Ectodermal cell (in vitro differentiated cells): ENCODE data around the gene CBLC. TPM values are rescaled to one million over a fixed set of nuclear protein-coding genes. Genes with fewer than 3 reads are reported as not detected.

Source experiments
- H3K27ac ChIP-seq: 2 replicates; pipeline ENCODE4 v1.7.0; 2013; ENCODE audit warnings: mild to moderate bottlenecking, low read depth, low read length; ENCODE audit not compliant: insufficient read depth, poor library complexity, severe bottlenecking
- H3K27me3 ChIP-seq: 2 replicates; pipeline ENCODE4 v1.7.0; 2013; ENCODE audit warnings: mild to moderate bottlenecking, low read length; ENCODE audit not compliant: insufficient read depth, control insufficient read depth, poor library complexity, severe bottlenecking
- H3K36me3 ChIP-seq: one replicate; pipeline ENCODE4 v1.7.0; 2013; ENCODE audit warnings: low read length; ENCODE audit not compliant: control insufficient read depth, insufficient read depth
- H3K4me1 ChIP-seq: one replicate; pipeline ENCODE4 v1.7.0; 2013; ENCODE audit warnings: low read length; ENCODE audit not compliant: control insufficient read depth, insufficient read depth
- H3K4me3 ChIP-seq: 2 replicates; pipeline ENCODE4 v1.7.0; 2013; ENCODE audit warnings: low read depth, low read length, control low read depth; ENCODE audit not compliant: insufficient read depth
- H3K9me3 ChIP-seq: 2 replicates; pipeline ENCODE4 v1.7.0; 2013; ENCODE audit warnings: mild to moderate bottlenecking, low read length, moderate library complexity; ENCODE audit not compliant: control insufficient read depth
- WGBS, 2 experiments: methylation state at CpG; one replicate each; pipeline ENCODE4 v1.1.7; 2013; ENCODE audit warnings: missing lambda C conversion rate in 2 of 2; 5-methylcytosine and 5-hydroxymethylcytosine counted together
- polyA plus RNA-seq, 4 experiments: library from polyadenylated mRNA; stranded (reverse); fragments of 50-300 nt; gene quantifications; one replicate each; pipeline ENCODE4 v1.2.3, GENCODE V29; 2013

CBLC gene, protein sequence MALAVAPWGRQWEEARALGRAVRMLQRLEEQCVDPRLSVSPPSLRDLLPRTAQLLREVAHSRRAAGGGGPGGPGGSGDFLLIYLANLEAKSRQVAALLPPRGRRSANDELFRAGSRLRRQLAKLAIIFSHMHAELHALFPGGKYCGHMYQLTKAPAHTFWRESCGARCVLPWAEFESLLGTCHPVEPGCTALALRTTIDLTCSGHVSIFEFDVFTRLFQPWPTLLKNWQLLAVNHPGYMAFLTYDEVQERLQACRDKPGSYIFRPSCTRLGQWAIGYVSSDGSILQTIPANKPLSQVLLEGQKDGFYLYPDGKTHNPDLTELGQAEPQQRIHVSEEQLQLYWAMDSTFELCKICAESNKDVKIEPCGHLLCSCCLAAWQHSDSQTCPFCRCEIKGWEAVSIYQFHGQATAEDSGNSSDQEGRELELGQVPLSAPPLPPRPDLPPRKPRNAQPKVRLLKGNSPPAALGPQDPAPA
- 0.26 TPM for polyA plus RNA-seq (2013, experiment 1 of 4)
- polyA plus RNA-seq (2013, experiment 2 of 4) = 0.66 TPM
- polyA plus RNA-seq (2013, experiment 3 of 4) = 0.75 TPM
- polyA plus RNA-seq (2013, experiment 4 of 4) = 0.81 TPM

DNA sequence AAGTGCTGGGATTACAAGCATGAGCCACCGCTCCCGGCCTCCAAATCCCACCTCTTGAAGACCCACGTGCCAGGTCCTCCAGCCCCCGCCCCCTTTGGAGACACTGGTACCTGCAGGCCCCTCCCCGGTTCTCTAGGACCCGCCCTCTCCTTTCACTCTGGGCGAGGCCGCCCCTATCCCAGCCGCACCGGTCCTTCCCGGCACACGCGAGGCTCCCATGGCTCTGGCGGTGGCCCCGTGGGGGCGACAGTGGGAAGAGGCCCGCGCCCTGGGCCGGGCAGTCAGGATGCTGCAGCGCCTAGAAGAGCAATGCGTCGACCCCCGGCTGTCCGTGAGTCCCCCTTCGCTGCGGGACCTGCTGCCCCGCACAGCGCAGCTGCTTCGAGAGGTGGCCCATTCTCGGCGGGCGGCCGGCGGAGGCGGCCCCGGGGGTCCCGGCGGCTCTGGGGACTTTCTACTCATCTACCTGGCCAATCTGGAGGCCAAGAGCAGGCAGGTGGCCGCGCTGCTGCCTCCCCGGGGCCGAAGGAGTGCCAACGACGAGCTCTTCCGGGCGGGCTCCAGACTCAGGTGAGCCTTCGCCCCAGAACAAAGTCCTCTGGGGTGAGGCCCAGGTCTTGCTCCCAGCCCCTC lies at the start of gene CBLC:
CBLC (plus strand) TSS at position 176 of the 633 bp plus-strand sequence; CDS start at position 218, 42 bp downstream.
- no peaks in the 10 kb centered on the region for H3K9me3 ChIP-seq
- no peaks in the 10 kb centered on the region for H3K36me3 ChIP-seq
- H3K4me3 ChIP-seq = peak within 1 kb of the TSS; percentile 12
- H3K27me3 ChIP-seq = peaks cover 12% of the 10 kb centered on the region
- no peak within 1 kb of the TSS for H3K27ac ChIP-seq
- no peaks in the 10 kb centered on the region for H3K4me1 ChIP-seq
- WGBS, 2 experiments = 6 to 7% methylated on average over 47 of the region's 47 CpGs

DNA sequence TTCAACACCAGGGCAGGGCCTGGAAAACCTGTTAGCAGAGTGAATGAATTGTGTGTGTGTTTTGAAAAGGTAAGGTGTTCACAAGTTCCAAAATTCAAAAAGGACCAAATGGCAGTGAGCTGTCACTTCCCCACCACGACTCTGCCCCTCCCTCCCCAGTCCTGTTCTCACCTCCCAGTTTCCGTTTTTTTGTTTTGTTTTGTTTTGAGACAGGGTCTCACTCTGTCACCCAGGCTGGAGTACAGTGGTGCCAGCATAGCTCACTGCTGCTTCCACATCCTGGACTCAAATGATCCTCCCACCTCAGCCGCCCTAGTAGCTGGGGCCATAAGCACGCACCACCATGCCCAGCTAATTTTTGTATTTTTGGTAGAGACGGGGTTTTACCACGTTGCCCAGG lies 49.5 kb upstream of the CBLC start:
- Histone ChIP-seq H3K4me1 (no peaks in the 10 kb centered on the region), H3K27ac (no peak overlapping the region), H3K9me3 (no peaks in the 10 kb centered on the region), H3K36me3 (no peaks in the 10 kb centered on the region), H3K4me3 (no peak overlapping the region), H3K27me3 (no peaks in the 10 kb centered on the region)
- WGBS, 2 experiments = 78 to 83% methylated on average over 6 of the region's 6 CpGs

DNA sequence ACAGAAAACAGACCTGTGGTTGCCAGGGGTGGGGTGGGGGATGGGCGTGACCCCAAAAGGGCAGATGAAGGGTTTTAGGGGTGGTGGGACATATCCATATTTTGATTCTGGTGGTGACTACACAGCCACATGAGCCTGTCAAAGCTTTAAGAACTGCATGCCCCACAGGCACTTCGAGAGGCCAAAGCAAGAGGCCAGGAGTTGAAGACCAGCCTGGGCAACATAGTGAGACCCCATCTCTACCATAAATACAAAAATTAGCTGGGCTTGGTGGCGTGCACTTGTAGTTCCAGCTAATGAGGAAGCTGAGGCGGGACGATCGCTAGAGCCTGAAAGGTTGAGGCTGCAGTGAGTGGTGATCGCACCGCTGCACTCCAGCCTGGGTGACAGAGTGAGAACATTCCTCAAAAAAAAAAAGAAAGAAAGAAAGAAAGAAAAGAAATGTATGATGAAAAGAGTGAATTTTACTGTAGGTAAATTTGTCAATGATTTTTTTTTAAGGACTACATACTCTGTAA lies 48.1 kb upstream of the CBLC start:
- Histone ChIP-seq H3K9me3 (no peaks in the 10 kb centered on the region), H3K27ac (no peak overlapping the region), H3K4me1 (no peaks in the 10 kb centered on the region), H3K27me3 (no peaks in the 10 kb centered on the region), H3K4me3 (no peak overlapping the region), H3K36me3 (no peaks in the 10 kb centered on the region)
- WGBS, 2 experiments = 94% methylated on average over 8 of the region's 8 CpGs

DNA sequence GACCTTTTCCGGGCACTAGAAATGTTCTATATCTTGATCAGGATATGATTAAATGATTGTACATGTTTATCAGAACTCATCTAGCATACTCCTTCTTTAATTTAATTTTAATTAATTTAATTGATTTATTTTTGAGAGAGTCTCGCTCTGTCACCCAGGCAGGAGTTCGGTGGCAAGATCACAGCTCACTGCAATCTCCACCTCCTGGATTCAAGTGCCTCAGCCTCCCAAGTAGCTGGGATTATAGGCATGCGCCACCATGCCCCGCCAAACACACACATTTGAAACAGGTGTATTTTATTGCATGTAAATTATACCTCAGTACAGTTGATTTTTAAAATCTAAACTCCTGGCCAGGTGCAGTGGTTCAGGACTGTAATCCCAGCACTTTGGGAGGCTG lies 46.6 kb upstream of the CBLC start:
- H3K4me1 ChIP-seq = no peaks in the 10 kb centered on the region
- no peaks in the 10 kb centered on the region for H3K9me3 ChIP-seq
- H3K27ac ChIP-seq = no peak overlapping the region
- H3K4me3 ChIP-seq = no peak overlapping the region
- 85 to 97% methylated on average over 5 of the region's 5 CpGs for WGBS, 2 experiments
- no peaks in the 10 kb centered on the region for H3K36me3 ChIP-seq
- no peaks in the 10 kb centered on the region for H3K27me3 ChIP-seq

DNA sequence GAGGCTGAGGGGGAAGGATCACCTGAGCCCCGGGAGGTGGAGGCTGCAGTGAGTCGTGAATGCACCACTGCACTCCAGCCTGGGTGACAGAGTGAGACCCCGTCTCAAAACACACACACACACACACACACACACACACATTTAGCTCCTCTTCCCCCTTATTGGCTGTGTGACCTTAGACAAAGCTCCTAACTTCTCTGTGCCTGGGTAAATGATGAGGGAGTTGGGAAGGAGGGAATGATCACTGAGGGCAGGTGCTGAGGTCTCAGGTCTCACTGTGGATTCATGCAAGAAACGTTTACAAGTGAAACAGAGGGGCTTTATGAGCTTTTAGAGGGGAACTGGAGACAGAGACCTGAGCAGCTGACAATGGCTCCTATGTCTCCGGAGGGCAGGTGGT lies 46.1 kb upstream of the CBLC start:
- no peaks in the 10 kb centered on the region for H3K36me3 ChIP-seq
- H3K4me1 ChIP-seq = no peaks in the 10 kb centered on the region
- no peaks in the 10 kb centered on the region for H3K9me3 ChIP-seq
- 81% methylated on average over 5 of the region's 5 CpGs for WGBS, 2 experiments
- H3K27me3 ChIP-seq = no peaks in the 10 kb centered on the region
- H3K27ac ChIP-seq = no peak overlapping the region
- no peak overlapping the region for H3K4me3 ChIP-seq

DNA sequence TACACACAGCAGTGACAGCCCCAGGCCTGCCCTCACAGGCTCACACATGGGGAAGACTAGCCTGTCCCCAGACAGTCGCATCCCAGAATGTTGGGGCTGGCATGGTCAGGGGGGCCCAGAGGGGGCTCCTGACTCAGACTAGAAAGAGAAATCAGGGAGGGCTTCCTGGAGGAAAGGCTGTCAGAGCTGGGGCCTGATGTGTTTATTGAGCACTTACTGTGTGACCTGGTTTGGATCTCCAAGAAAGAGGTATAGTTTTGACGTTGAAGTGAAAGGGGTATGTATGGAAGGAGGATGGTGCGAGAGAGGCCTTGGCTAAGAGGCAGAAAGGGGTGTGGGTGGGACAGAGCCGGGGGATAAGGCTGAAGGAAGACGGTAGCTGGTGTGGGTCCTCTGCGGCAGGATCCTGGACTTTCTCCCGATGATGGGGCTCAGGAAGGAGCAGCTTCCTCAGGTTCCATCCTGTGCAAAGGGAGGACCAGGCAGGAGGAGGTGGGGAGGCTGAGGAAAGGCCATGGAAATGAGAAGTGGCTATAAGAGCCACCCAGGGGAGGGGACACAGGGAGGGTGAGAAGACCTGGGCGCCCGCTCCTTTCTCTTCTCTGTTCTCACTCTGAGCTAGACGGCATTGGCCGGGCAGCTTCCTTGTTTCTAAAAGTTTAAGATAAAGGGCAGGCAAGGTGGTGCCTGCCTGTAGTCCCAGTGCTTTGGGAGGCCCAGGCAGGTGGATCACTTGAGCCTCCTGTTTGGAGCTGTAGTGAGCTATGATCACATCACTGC lies 45.3 kb upstream of the CBLC start:
- no peaks in the 10 kb centered on the region for H3K9me3 ChIP-seq
- no peaks in the 10 kb centered on the region for H3K4me1 ChIP-seq
- no peak overlapping the region for H3K27ac ChIP-seq
- no peaks in the 10 kb centered on the region for H3K27me3 ChIP-seq
- H3K36me3 ChIP-seq = no peaks in the 10 kb centered on the region
- H3K4me3 ChIP-seq = no peak overlapping the region
- WGBS, 2 experiments = 82 to 83% methylated on average over 11 of the region's 11 CpGs

DNA sequence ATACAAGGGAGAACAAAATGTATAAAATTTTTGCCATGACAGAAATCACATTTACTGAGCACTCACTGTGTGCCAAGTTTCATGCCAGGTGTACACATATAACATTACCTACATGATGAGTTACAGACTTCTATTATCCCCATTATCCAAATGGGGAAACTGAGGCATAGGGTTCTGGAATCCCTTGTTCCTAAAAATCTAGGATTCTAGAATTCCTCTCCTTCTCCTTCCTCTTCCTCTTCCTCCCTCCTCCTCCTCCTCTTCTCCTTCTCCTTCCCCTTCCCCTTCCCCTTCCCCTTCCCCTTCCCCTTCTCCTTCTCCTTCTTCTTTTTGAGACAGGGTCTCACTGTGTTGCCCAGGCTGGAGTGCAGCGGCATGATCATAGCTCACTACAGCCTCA lies 43.3 kb upstream of the CBLC start:
- Histone ChIP-seq H3K36me3 (no peaks in the 10 kb centered on the region), H3K27me3 (no peaks in the 10 kb centered on the region), H3K27ac (no peak overlapping the region), H3K9me3 (no peaks in the 10 kb centered on the region), H3K4me3 (no peak overlapping the region), H3K4me1 (no peaks in the 10 kb centered on the region)
- WGBS, 2 experiments = 0% methylated on average over 1 of the region's 1 CpG

DNA sequence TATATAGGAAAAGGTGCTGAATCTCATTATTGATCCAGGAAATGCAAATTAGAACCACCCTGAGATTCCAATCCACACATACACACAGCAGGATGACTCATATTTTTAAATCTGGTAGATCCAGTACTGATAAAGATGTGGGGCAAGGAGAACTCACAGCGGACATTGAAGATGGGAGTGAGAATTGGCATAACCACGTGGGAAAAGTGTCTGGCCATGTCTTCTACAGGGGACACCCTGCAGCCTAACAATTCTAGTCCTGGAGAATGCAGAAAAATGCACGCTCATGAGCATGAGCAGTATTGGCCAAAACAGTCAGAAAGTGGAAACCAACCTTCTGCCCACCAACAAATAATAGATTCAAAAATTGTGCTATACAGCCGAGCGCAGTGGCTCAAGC lies 42.7 kb upstream of the CBLC start:
- no peaks in the 10 kb centered on the region for H3K4me1 ChIP-seq
- no peak overlapping the region for H3K4me3 ChIP-seq
- no peaks in the 10 kb centered on the region for H3K27me3 ChIP-seq
- 73 to 75% methylated on average over 5 of the region's 5 CpGs for WGBS, 2 experiments
- no peaks in the 10 kb centered on the region for H3K36me3 ChIP-seq
- H3K9me3 ChIP-seq = no peaks in the 10 kb centered on the region
- H3K27ac ChIP-seq = no peak overlapping the region

DNA sequence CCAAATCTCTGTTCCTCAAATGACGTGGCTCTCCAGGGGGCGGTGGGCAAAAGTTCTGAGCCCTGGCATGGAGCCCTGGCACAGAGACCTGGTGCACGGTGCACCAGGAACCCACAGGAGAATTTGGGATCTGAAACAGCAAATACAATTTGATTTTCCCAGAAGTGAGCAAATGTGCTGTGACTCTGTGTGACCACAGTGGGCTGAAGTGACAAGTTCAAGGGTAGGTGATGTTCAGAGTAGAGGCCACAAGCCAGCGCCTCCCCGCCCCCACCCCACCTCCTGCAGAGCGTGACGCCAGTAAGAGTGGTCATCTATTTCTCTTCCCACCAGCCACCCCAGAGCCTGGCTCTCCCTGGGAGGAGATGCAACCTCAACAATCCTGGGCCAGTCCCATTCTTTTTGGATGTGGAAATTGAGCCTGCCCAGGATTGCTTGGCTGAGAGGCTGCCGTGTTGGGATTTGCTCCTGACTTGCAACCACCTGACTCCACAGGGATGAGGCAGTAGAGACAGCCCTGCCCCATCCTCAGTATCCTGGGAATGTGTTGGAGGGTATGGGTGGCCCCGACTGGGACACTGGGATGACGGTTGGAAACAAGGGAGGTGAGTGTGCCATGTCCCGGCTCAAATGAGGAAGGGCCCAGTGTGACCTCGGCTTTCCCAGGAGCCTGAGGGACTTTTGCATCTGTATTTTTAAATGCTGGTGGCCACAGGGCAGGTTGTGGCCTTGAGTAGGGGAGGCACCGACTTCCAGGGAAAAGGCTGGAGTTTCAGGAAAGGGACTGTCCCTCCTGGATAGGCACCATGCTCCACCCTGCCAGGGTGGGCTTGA lies 40.2 kb upstream of the CBLC start:
- no peaks in the 10 kb centered on the region for H3K9me3 ChIP-seq
- no peaks in the 10 kb centered on the region for H3K36me3 ChIP-seq
- no peak overlapping the region for H3K27ac ChIP-seq
- no peaks in the 10 kb centered on the region for H3K27me3 ChIP-seq
- H3K4me1 ChIP-seq = peaks cover 3% of the 10 kb centered on the region
- no peak overlapping the region for H3K4me3 ChIP-seq
- WGBS, 2 experiments = 76 to 79% methylated on average over 13 of the region's 13 CpGs
